GM06990 (cell line): ENCODE results near the gene CFAP298.
"Not testable (repeated sequence)": the region's sequence is repeated elsewhere in the genome, so short reads cannot be mapped to it uniquely, and the experiment has no call there.

Experiments used
- DNase-seq: peaks from one replicate; pipeline ENCODE4 v3.0.0-alpha.2; 2011; ENCODE audit not compliant: insufficient read length; ENCODE audit errors: extremely low read depth
- H3K27me3 ChIP-seq: replicated peaks from 2 replicates; pipeline ENCODE4 v1.6.0; 2011; ENCODE audit warnings: low read length; ENCODE audit not compliant: control insufficient read depth, insufficient read depth
- H3K36me3 ChIP-seq: 2 replicates; pipeline ENCODE4 v1.5.1; 2011; ENCODE audit warnings: low read length; ENCODE audit not compliant: control insufficient read depth, insufficient read depth
- H3K4me3 ChIP-seq: replicated peaks from 2 replicates; pipeline ENCODE4 v1.5.1; 2011; ENCODE audit warnings: low read depth, mild to moderate bottlenecking, control low read depth, low read length
- CTCF ChIP-seq: IDR thresholded peaks from 2 replicates; pipeline ENCODE4 v1.5.1; 2011; ENCODE audit warnings: low read length, control low read depth, mild to moderate bottlenecking, inconsistent platforms; ENCODE audit not compliant: insufficient read depth, poor library complexity, severe bottlenecking

Gene CFAP298

GRCh38 chr21:32612999-32613337, 791 bp upstream of the CFAP298 start:
- H3K27me3 ChIP-seq = no peaks in the 10 kb centered on the region
- no peak for DNase-seq
- no peaks in the 10 kb centered on the region for H3K36me3 ChIP-seq
- peak overlapping the region; percentile 96 for H3K4me3 ChIP-seq
- TF ChIP-seq CTCF = no peak

- H3K27me3 ChIP-seq = no peaks in the 10 kb centered on the region
- DNase-seq = no peak
- H3K4me3 ChIP-seq = peak overlapping the region; percentile 96
- TF ChIP-seq CTCF = no peak
- H3K36me3 ChIP-seq = no peaks in the 10 kb centered on the region; the same call in 1 of the 2 replicates
Measured at GRCh38 chr21:32611471-32611997, 643 bp downstream of the CFAP298 start.

GRCh38 chr21:32610940-32611339, 1.2 kb downstream of the CFAP298 start:
- peak overlapping the region; percentile 44 for H3K4me3 ChIP-seq
- not testable (repeated sequence) for H3K36me3 ChIP-seq, DNase-seq, H3K27me3 ChIP-seq

- DNase-seq = no peak
- no peak overlapping the region for H3K4me3 ChIP-seq
- H3K36me3 ChIP-seq = peaks cover 6% of the 10 kb centered on the region
- TF ChIP-seq CTCF = no peak
- H3K27me3 ChIP-seq = no peaks in the 10 kb centered on the region
Measured at GRCh38 chr21:32608851-32609250, 3.3 kb downstream of the CFAP298 start.

GRCh38 chr21:32605469-32605868, 6.7 kb downstream of the CFAP298 start:
- Histone ChIP-seq H3K27me3 (no peaks in the 10 kb centered on the region), H3K36me3 (peaks cover 14% of the 10 kb centered on the region), H3K4me3 (no peak overlapping the region)
- no peak for DNase-seq
- no peak for TF ChIP-seq CTCF

GRCh38 chr21:32604464-32604863, 7.7 kb downstream of the CFAP298 start:
- Histone ChIP-seq H3K27me3 (no peaks in the 10 kb centered on the region), H3K4me3 (no peak overlapping the region), H3K36me3 (peaks cover 17% of the 10 kb centered on the region)
- no peak for DNase-seq
- TF ChIP-seq CTCF = no peak
